ENCODE measurements around the gene LEKR1.
"Not testable (repeated sequence)": the region's sequence is repeated elsewhere in the genome, so short reads cannot be mapped to it uniquely, and the experiment has no call there.

Gene LEKR1

GRCh38 chr3:156919818-156920217 lies 93.7 kb downstream of the LEKR1 start:
- no peaks in the 10 kb centered on the region for H3K4me1 Mint-ChIP-seq
- H3K36me3 Mint-ChIP-seq: no peaks in the 10 kb centered on the region
- no peak for DNase-seq
- no peaks in the 10 kb centered on the region for H3K27me3 Mint-ChIP-seq
- no peak overlapping the region for H3K4me3 Mint-ChIP-seq
- H3K9me3 Mint-ChIP-seq: peaks cover 3% of the 10 kb centered on the region
- H3K27ac Mint-ChIP-seq: no peak overlapping the region
- CTCF ChIA-PET: no interaction called here

DNA sequence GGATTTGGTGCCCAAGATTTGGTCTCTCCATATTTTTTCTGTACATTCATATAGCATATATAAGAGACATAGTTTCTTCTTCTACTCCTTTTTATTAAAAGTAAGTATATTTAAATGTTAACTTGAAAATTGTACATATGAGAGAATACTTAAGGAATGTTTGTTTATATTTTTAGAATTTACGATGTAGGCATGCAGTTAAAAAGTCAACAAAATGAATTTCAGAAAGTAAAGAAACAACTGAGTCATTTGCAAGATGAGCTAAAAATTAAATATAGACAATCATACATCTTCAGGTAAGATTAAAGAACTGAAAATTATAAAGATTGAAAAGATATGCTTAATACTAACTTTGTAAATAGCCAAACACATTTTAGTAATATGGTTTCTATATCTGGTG lies 94.2 kb downstream of the LEKR1 start:
- no peaks in the 10 kb centered on the region for H3K4me1 Mint-ChIP-seq
- no peak overlapping the region for H3K27ac Mint-ChIP-seq
- H3K4me3 Mint-ChIP-seq: no peak overlapping the region
- peaks cover 2% of the 10 kb centered on the region for H3K9me3 Mint-ChIP-seq
- no peaks in the 10 kb centered on the region for H3K27me3 Mint-ChIP-seq
- H3K36me3 Mint-ChIP-seq: no peaks in the 10 kb centered on the region
- no peak for DNase-seq
- CTCF ChIA-PET: no interaction called here

DNA sequence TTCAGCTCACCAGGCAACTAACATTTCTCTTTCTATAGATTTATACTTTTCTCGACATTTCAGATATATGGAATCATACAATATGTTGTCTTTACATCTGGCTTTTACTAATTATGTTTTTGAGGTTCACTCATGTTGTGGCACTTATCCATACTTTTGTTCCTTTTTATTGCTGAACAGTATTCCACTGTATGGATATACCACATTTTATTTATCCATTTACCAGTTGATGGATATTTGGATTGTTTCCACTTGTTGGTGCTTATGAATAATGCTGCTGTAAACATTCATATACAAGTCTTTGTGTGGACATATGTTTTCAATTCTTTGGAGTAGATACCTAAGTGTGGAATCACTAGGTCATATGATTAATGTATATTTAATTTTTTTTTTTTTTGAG lies 97.2 kb downstream of the LEKR1 start:
- CTCF ChIA-PET: no interaction called here
- DNase-seq: no peak
- no peaks in the 10 kb centered on the region for H3K36me3 Mint-ChIP-seq
- H3K27me3 Mint-ChIP-seq: no peaks in the 10 kb centered on the region
- H3K4me3 Mint-ChIP-seq: no peak overlapping the region
- no peaks in the 10 kb centered on the region for H3K4me1 Mint-ChIP-seq
- no peak overlapping the region for H3K27ac Mint-ChIP-seq
- peaks cover 3% of the 10 kb centered on the region for H3K9me3 Mint-ChIP-seq

GRCh38 chr3:156938724-156939123 lies 112.6 kb downstream of the LEKR1 start:
- Mint-ChIP-seq H3K27me3 (peaks cover 17% of the 10 kb centered on the region), H3K4me3 (no peak overlapping the region), H3K27ac (no peak overlapping the region), H3K4me1 (no peaks in the 10 kb centered on the region), H3K36me3 (no peaks in the 10 kb centered on the region), H3K9me3 (no peaks in the 10 kb centered on the region)
- DNase-seq: no peak
- CTCF ChIA-PET: no interaction called here

GRCh38 chr3:156939315-156939714 lies 113.2 kb downstream of the LEKR1 start:
- Mint-ChIP-seq H3K9me3 (no peaks in the 10 kb centered on the region), H3K36me3 (no peaks in the 10 kb centered on the region), H3K27ac (no peak overlapping the region), H3K4me3 (no peak overlapping the region), H3K4me1 (no peaks in the 10 kb centered on the region), H3K27me3 (peaks cover 17% of the 10 kb centered on the region)
- DNase-seq: no peak
- CTCF ChIA-PET: no interaction called here

DNA sequence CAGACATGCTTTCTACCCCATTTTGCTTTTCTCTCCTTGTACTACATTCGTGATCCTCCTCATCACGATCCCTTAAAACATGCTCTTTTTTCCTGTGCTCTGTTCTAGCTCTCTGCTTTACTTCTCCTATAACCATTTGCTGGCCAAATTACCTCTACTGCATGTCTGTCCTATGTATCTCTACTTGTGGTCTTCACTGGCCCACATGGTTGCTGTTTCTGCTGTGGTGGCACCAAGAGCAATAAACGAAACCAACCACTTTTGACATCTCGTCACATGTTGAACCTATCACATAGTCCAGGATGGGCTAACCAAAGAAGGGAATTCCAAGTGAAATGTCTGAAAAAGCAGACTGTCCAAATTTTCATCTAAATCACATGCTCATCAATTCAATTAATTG lies 115.2 kb downstream of the LEKR1 start:
- no peak for DNase-seq
- Mint-ChIP-seq H3K9me3 (no peaks in the 10 kb centered on the region), H3K4me3 (no peak overlapping the region), H3K27me3 (peaks cover 26% of the 10 kb centered on the region), H3K36me3 (no peaks in the 10 kb centered on the region), H3K4me1 (no peaks in the 10 kb centered on the region), H3K27ac (no peak overlapping the region)
- CTCF ChIA-PET: no interaction called here

DNA sequence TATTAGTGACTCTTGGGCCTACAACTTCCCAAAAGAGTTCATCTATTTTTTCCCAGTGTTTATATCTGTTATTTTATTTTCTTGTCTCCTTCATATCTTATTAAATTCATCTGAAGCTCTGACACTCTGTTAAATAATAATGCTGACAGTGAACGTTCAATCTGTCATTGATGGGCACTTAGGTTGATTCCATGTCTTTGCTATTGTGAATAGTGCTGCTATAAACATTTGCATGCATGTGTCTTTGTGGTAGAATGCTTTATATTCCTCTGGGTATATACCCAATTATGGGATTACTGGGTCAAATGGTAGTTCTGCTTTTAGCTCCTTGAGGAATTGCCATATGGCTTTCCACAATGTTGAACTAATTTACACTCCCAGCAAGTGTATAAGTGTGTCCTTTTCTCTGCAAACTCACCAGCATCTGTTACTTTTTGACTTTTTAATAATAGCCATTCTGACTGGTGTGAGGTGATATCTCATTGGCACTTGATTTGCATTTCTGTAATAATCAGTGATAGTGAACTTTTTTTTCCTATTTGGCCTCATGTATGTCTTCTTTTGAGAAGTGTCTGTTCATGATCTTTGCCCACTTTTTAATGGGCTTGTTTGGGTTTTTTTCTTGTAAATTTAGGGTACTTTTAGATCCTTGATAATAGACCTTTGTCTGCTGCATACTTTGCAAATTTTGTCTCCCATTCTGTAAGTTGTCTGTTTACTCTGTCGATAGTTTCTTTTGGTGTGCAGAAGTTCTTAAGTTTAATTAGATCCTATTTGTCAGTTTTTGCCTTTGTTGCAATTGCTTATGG lies 122.5 kb downstream of the LEKR1 start:
- Mint-ChIP-seq H3K9me3 (no peaks in the 10 kb centered on the region), H3K27ac (no peak overlapping the region), H3K4me3 (no peak overlapping the region), H3K36me3 (no peaks in the 10 kb centered on the region), H3K4me1 (peaks cover 2% of the 10 kb centered on the region), H3K27me3 (peaks cover 10% of the 10 kb centered on the region)
- DNase-seq: no peak
- CTCF ChIA-PET: no interaction called here

DNA sequence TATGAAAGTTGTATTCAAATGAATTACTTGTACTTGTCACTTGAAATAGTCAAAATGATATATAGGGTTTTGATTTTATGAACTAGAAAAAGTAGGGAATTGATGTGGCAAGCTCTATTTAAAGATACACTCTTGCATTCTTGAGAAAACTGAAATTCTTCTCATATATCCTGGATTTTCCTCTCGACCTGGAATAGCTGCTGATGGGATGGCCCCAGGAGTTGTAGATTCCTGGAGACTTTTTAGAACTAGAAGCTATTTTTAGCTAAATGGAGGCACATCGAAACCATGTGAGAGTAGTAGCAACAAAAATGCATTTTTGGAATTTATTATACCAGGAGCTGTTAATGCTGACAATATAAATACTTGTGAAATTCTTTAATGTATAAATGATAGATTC lies 125.9 kb downstream of the LEKR1 start:
- Mint-ChIP-seq H3K4me3 (no peak overlapping the region), H3K27me3 (no peaks in the 10 kb centered on the region), H3K4me1 (peaks cover 2% of the 10 kb centered on the region), H3K27ac (no peak overlapping the region), H3K36me3 (no peaks in the 10 kb centered on the region), H3K9me3 (no peaks in the 10 kb centered on the region)
- CTCF ChIA-PET: interaction anchor here (0.6 kb wide), 1 partner anchor 247 kb away, joined by 3 read pairs; no protein-coding TSS in a partner anchor
- no peak for DNase-seq

GRCh38 chr3:156957715-156958114 lies 131.6 kb downstream of the LEKR1 start:
- no peaks in the 10 kb centered on the region for H3K9me3 Mint-ChIP-seq
- H3K27ac Mint-ChIP-seq: no peak overlapping the region
- CTCF ChIA-PET: no interaction called here

DNA sequence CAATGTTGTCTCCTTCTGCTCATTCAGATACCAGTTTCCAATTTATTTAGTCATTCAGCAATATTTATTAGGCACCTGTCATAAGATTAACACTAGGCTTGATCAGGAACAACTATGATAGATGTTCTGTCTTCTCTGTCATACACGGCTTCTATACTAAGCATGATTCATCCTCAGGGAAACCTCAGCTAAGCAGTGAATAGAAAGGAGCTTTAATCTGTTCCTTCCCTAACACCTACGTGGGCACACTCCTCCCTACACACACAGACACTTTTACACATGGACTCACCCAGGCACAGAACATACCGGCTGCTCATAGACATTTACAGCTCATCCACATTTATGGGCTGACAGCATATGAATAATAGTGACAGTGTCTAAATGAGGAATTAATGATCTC lies 136.9 kb downstream of the LEKR1 start:
- Mint-ChIP-seq H3K27ac (no peak overlapping the region), H3K27me3 (peaks cover 4% of the 10 kb centered on the region), H3K4me3 (no peak overlapping the region), H3K4me1 (no peaks in the 10 kb centered on the region), H3K9me3 (no peaks in the 10 kb centered on the region), H3K36me3 (no peaks in the 10 kb centered on the region)
- CTCF ChIA-PET: no interaction called here
- no peak for DNase-seq

More at GRCh38 chr3:156957715-156958114, 131.6 kb downstream of the LEKR1 start:
- no peak overlapping the region for H3K4me3 Mint-ChIP-seq
- no peaks in the 10 kb centered on the region for H3K36me3 Mint-ChIP-seq
- no peak for DNase-seq
- H3K27me3 Mint-ChIP-seq: no peaks in the 10 kb centered on the region
- H3K4me1 Mint-ChIP-seq: no peaks in the 10 kb centered on the region

DNA sequence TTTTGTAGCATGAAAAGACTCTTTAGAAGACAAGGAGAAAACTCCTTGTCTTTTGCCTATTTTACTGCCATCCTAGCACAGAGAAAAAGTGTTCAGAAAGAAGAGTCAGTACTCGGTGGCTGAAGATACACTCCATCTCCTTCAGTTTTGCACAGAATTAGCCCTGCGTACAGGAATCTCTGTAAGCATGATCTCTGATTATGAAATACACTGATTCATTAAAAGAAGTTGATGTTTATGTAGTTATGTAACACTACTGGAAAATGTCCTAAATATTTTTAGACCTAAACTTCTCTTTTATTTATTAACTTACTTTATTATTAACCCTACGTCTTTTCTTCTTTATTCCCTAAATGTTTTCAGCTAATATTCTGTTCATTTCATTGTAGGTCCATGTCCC lies 138.4 kb downstream of the LEKR1 start:
- no peaks in the 10 kb centered on the region for H3K9me3 Mint-ChIP-seq
- H3K27me3 Mint-ChIP-seq: peaks cover 4% of the 10 kb centered on the region
- CTCF ChIA-PET: no interaction called here
- no peak for DNase-seq
- no peak overlapping the region for H3K4me3 Mint-ChIP-seq
- no peaks in the 10 kb centered on the region for H3K36me3 Mint-ChIP-seq
- no peaks in the 10 kb centered on the region for H3K4me1 Mint-ChIP-seq
- no peak overlapping the region for H3K27ac Mint-ChIP-seq

GRCh38 chr3:156966349-156966748 lies 140.2 kb downstream of the LEKR1 start:
- H3K4me1 Mint-ChIP-seq, DNase-seq, H3K9me3 Mint-ChIP-seq, H3K4me3 Mint-ChIP-seq, H3K36me3 Mint-ChIP-seq, CTCF ChIA-PET, H3K27ac Mint-ChIP-seq, H3K27me3 Mint-ChIP-seq: not testable (repeated sequence)

GRCh38 chr3:156973954-156974353 lies 147.8 kb downstream of the LEKR1 start:
- peaks cover 4% of the 10 kb centered on the region for H3K27me3 Mint-ChIP-seq
- DNase-seq: no peak
- CTCF ChIA-PET: no interaction called here
- peaks cover 7% of the 10 kb centered on the region for H3K4me1 Mint-ChIP-seq
- no peak overlapping the region for H3K4me3 Mint-ChIP-seq
- H3K27ac Mint-ChIP-seq: no peak overlapping the region
- no peaks in the 10 kb centered on the region for H3K36me3 Mint-ChIP-seq
- no peaks in the 10 kb centered on the region for H3K9me3 Mint-ChIP-seq

- Mint-ChIP-seq H3K4me3 (no peak overlapping the region), H3K4me1 (peaks cover 7% of the 10 kb centered on the region), H3K36me3 (no peaks in the 10 kb centered on the region), H3K9me3 (no peaks in the 10 kb centered on the region), H3K27ac (no peak overlapping the region), H3K27me3 (peaks cover 4% of the 10 kb centered on the region)
- CTCF ChIA-PET: no interaction called here
- DNase-seq: no peak
These were observed 148.8 kb downstream of the LEKR1 start for GRCh38 chr3:156974931-156975330.

DNA sequence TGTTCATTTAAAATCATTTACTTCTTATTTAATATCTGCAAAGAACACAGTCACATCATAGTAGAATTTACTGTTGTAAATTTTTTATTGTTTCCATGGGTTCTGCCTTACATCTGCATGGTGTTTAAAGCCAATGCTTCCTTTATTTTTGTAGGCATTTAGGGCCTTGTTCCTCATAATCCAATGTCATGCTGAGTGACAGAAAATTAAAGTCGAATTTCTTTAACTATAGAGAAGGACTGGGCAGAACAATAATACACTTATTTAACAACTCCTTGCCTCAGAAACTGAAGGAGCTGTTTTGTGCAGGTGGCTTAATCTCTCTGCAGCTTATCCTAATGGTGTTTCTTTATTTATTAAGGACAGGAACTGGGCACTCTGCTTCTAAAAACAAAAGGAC lies 149.6 kb downstream of the LEKR1 start:
- CTCF ChIA-PET: no interaction called here
- Mint-ChIP-seq H3K27ac (no peak overlapping the region), H3K9me3 (no peaks in the 10 kb centered on the region), H3K36me3 (no peaks in the 10 kb centered on the region), H3K27me3 (peaks cover 4% of the 10 kb centered on the region), H3K4me3 (no peak overlapping the region), H3K4me1 (peaks cover 7% of the 10 kb centered on the region)
- no peak for DNase-seq

DNA sequence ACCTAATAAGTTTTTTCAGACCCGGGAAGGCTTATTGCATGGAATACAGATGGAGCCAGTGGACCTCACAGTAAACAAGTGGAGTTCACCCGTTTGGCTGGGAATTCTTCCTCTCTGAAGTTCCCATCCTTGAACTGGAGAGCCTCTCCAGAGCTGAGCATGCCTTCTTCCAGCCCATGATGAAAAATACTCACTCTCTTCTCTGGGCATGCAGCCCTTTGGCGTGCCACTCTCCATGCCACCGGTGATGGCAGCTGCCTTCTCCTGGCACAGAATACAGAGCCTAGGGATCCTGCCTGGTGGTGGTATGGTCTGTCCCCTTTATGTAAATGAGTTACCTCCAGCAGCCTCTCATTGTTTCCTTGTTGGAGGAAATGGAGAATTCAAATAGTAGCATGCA lies 150.8 kb downstream of the LEKR1 start:
- CTCF ChIA-PET: no interaction called here
- no peaks in the 10 kb centered on the region for H3K9me3 Mint-ChIP-seq
- no peak for DNase-seq
- peaks cover 7% of the 10 kb centered on the region for H3K4me1 Mint-ChIP-seq
- H3K27me3 Mint-ChIP-seq: peaks cover 4% of the 10 kb centered on the region
- H3K4me3 Mint-ChIP-seq: no peak overlapping the region
- no peaks in the 10 kb centered on the region for H3K36me3 Mint-ChIP-seq
- no peak overlapping the region for H3K27ac Mint-ChIP-seq

Measured in activated naive CD4-positive, alpha-beta T cell treated with anti-CD3 and anti-CD28 coated beads, Interleukin-2, amount 10 ng/mL, durations not matched to agents 7 days and 5 days (primary cell).